Limb (tissue), 2 donors: ENCODE data around the gene PLOD3.

Experiments used
- DNase-seq, 2 donors: peaks; one replicate each; pipeline ENCODE4 v3.0.0-alpha.2; 2016; ENCODE audit errors: extremely low spot score in 2 of 2

PLOD3 gene

DNA sequence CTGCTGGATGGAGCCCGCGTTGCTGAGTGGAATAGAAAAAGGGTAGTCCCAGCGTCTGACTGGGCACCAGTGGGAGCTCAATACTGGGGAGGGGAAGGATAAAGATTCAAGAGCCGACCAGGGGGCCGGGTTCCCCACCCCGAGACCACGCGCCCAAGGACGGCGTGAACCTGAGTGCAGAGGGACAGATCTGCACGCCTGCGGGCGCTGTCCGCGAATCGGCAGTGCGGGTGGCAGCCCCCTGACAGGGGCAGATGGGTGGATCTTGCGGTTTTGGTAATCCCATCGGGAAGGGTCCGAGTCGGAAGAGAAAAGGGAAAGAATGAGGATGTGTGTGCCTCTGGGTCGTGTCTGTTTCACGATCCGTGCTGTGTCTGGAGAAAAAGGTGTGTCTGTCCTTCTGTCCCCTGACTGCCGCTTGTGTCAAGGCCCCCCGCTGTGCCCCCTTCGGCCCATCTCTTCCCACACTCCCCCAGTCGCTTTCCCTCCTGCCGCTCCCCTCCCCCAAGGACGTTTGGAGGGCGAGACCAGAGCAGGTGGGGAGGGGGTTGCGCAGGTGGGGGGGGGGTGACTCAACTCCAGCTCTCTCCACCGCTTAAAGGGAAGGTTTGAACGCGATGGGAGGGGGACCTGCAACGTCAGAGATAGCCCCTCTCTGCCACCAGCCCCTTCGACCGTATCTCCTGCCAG lies 51.3 kb downstream of the PLOD3 start:
- DNase-seq: peak in 1 of 2 donors; percentile 43

DNA sequence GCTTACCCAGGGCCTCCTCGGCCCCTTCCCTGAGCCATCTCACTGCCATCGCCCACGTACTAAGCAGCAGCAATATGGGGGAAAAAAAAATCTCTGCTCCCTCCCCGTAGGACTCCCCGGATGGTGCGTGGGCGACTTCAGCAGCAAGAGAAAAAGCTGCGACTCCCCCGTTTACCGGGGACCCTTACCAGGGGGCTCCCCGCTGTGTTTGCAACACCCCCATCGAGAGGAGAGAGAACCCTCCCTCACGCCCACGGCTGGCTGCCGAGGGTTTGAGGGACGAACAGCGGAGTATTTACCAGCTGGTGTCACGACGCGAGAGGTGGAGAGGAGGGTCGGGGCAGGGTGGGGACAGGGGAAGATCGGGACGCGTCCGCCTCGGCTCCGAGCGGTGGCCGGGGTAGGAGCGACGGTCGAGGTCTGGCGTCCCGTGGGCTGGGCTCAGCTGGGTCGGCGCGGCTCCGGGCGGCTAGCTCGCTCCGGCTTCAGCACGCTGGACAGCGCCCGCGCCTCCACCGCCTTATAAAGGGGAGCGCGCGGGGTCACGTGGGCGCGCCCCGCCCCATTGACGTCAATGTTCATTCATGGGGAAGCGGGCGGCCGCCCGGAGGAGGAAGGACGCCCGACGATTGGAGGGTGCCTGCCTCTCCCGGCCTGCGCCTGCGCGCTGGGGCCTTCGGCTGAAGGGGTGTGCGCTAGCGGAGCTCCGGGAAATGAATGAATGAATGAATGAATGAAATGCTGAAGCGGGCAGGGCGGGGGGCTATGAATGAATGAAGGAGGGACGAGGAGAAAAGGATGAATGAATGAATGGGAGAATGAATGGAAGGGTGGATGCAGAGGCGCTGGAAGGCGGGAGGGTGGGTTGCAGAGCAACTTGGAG lies 52.1 kb downstream of the PLOD3 start, which contains the start of gene VGF:
Gene VGF, minus strand, starts transcription at position 495 of the 883 bp plus-strand sequence. CDS start 726 bp downstream, outside the sequence.
- peak; percentile 93 to 95 for DNase-seq

DNA sequence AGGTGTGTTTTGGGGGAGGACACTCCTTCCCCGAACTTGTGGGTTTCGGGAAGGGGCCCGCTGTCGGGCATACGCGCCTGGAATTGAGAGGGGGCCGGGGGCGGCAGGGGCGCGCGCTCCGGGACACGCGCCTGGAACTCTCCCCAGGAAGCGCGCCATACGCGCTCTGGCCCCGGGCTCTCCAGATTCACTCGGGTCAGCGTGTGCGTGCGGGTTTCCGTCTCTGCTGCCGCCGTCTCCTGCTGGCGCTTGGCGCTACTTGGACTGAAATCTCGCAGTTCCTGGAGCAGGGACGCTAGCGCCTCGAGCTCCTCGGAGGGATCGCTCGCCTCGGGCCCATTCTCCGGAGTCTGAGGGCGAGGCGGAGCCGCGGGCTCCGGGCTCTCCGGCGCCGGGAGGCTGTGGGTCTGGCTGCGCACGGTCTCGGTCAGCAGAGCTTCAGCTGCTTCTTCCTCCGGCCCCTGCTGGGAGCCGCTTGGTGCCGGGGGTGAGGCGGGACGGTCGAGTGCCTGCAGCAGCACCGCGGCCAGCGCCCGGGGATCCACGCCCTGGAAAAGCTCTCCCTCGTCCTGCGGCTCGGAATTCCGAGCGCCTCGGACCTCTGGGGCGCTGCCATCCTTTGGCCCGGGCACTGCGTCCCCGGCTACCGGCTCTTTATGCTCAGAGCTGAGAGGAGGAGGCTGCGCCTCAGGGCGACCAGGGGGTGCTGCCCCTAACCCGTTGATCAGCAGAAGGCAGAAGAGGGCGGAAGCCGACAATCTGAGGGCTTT lies 53.1 kb downstream of the PLOD3 start:
- DNase-seq: peak in 1 of 2 donors; percentile 71

DNA sequence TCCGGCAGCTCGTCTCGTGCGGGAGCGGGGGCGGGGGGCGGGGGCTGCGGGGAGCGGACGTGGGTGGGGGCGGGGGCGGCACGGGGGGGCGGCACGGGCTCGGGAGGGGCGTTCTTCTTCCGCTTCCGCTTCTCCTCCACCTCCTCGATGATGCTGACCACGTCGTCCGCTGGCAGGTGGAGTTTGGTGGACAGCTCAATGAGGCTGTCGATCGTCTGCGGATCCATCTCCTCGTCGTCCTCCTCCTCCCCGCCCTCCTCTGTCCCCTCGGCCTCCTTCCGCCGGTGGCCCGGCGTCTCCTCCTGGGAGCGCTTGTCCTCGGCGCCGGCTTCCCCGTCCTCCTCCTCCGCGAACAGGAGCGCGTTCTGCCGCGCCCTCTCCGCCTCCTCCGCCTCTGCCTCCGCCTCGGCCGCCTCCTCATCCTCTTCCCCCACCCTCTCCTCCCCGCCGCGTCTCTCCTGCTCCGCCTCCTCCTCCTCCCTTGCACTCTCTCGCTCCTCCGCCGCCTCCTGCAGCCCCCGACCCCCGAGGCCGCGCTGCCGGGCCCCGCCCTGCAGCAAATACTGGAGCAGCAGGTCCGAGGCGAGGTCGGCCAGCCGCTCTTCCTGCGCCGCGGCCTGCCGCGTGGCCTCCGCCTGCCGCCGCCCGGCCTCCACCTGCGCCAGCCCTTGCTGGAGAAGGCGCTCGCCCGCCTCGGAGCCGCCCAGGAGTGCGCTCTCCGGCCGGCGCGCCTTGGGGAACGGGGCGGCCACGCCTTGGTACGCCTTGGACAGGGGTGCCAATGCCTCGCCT lies 53.9 kb downstream of the PLOD3 start:
- peak in 1 of 2 donors; percentile 60 for DNase-seq

DNA sequence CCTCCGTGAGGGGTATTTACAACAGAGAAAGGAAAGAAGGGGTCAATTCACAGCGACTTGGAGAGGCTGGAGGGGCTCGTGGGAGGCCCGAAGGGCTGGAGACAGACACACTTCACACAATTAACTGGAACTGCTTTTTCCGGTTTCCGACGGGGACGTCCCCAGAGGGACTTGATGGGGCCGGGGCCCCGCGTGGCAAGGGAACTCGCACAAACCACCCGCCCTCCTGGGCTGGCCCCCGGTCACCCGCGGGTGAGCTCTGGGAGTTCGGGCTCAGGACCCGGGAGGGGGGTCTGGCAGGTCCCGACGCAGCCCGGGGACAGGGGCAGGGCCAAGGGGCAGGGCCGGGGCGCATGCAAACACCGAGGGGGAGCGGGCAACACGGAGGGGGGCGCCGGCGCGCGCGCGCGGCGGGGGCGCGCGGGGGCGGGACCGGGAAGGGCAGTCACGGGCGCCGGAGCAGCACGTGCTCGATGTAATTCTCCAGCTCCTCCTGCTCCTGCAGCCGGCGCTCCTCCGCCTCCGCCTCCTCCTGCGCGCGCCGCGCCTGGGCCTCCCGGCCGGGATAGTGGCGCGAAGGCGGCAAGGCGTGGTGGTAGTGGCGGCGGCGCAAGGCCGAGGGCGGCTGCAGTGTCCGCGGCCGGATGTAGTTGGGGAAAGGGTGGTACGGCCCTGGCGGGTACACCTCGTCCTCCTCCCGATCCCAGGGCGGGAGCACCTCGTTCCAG lies 54.7 kb downstream of the PLOD3 start:
- peak in 1 of 2 donors; percentile 75 for DNase-seq

DNA sequence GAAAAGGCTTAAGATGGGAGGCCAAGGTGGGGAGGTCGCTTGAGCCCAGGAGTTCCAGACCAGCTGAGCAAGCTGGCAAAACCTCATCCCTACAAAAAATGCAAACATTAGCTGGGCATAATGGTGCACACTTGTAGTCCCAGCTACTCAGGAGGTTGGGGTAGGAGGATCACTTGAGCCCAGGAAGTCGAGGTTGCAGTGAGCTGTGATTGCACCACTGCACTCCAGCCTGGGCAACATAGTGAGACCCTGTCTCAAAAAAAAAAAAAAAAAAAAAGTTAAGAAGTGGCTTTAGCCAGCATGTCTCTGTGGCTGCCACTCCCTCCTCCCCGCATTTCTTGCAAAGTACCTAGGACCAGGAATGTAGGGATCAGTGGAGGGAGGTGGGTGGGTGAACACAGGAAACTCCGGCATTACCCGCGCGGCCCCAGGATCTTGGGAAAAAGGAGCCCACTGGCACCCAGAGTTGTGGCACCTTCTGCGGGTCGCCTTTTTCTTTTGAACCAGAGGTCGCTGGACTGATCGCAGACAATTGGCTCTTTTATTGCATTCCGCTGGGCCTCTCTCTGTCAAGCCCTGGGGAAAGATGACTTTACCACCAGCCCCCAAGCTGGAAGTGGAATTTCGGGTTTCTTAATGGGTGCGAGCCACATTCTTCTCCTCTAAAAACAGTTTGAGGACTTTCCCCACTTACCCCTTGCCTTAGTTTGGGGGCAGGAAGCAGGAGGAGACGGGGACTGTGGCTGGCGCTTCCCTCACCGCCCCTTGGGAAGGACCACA lies 55.5 kb downstream of the PLOD3 start:
- DNase-seq: no peak

DNA sequence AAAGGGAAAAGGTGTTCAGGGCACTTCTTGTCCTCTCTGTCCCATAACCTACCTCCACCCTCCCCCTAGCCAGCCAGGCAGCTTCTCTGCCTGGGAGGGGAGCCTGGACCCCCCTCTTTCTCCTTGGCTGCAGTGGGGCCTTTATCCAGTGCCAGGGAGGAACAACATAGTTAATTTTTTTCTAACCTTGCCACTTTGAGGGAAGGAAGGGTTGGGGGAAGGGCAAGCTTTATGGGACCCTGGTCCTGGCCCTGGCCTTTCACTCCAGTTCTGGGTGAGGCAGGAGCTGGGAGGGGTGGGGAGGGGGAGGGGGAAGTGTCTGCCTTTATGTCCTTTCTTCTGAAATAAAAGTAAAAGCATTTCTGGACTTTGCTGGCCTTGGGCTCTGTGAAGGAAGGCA lies 56.5 kb downstream of the PLOD3 start:
- DNase-seq: no peak

DNA sequence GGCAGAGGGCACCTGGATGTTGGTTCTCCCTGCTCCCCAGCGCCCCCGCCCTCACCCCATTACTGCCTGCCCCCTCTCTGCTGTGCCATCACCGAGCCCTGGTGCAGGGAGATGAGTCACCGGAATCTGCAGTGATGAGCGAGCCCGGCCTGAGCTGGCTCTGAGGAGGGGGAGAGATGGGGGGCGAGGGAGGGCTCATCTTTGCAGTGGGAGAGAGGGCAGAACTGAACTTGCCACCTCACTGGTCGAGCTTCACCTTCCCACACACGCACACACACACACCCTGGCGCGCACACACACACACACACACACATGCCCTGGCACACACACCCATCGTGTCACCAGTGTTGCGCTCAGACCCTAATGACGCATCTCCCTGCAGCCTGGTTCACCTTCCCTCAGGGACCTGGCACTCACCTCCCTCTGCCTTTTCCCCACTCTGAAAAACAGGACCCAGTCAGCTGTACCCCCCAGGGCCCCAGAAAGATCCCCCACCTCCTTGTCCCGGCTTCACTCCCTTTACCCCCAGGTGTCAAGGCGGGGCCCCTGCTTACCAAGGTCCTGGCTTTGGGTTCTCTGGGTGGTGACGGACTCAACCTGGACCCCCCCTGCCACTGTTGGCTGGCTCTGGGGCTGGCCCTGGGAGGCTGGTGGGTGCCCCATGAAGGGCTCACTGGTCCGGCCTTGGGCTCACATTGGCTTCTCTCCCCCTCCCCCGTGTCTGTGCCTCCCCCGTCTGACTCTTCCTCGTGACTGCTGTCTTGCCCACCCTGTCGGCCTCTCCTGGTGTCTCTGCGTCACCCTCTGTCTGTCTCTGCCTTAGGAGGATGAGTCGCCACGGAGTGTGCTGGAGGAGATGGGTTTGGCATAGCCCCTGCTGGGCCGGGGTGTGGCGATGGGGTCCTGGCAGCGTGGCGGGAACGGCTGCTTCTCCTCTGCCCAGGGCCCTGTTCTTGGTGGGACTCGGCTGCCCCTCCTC lies 57.4 kb downstream of the PLOD3 start:
- no peak for DNase-seq

DNA sequence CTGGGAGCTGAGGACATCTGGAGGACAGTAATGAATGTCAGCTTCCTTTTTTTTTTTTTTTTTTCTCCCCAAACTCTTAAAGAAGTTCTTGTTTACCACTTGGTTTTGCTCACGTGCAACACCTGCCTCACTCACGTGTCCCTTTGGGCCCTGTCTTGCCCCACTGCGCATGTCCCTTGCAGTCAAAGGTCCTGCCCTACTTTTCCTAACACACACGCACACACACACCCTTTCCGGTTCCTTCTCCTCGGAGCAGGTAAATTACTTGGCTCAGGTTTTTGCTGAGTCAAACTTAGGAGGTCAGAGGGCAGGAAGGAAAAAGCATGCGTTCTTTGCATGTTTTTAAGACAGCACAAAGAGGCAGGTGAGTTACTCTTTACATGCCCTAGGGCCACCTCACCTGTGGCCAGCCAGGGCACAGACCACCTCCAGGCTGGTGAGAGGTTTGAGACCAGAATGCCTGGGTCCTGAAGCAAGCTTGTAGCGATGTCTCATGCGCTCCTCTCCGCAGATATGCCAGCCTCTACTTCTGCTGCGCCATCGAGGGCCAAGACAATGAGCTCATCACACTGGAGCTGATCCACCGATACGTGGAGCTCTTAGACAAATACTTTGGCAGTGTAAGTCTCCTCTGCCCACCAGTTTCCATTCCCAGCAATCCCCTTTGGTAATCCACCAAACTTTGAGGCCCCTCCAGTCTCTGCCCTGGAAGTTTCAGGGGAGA lies 60.4 kb downstream of the PLOD3 start:
- DNase-seq: no peak

DNA sequence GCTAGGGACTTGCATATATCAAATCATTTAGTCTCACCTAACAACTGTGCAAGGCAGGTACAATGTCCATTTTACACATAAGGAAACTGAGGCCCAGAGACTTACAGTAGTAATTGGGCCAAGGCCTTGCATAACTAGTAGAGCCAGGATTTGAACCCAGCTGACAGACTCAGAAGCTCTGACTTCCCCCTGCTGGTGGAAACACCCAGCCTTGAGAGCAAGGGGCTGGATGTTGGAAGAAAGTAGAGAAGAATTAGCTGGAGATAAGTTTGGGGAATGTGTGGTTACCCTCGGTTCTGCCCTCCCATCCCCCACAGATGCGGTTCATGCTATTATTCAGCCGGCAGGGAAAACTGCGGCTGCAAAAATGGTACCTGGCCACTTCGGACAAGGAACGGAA lies 61.1 kb downstream of the PLOD3 start:
- DNase-seq: no peak
